H9 (cell line): ENCODE results near the gene PCSK6. TPM values are rescaled to one million over a fixed set of nuclear protein-coding genes. Genes with fewer than 3 reads are reported as not detected.

Experiments
- DNase-seq: peaks from one replicate; pipeline ENCODE4 v3.0.0-alpha.2; 2017
- H2AFZ ChIP-seq: one replicate; pipeline ENCODE4 v1.6.1; 2013; ENCODE audit warnings: mild to moderate bottlenecking, low read length, control low read depth, moderate library complexity
- H2AK5ac ChIP-seq: 2 replicates; pipeline ENCODE4 v1.6.1; 2013; ENCODE audit warnings: low read length, control low read depth, mixed read lengths; ENCODE audit not compliant: insufficient read length
- H2BK120ac ChIP-seq: one replicate; pipeline ENCODE4 v1.6.1; 2013; ENCODE audit warnings: low read depth, mild to moderate bottlenecking, low read length, control low read depth, inconsistent platforms; ENCODE audit not compliant: poor library complexity, severe bottlenecking
- H2BK12ac ChIP-seq: 2 replicates; pipeline ENCODE4 v1.6.1; 2013; ENCODE audit warnings: low read length, control low read depth, mixed read lengths, low read depth; ENCODE audit not compliant: insufficient read length
- H2BK15ac ChIP-seq: 2 replicates; pipeline ENCODE4 v1.6.1; 2013; ENCODE audit warnings: low read depth, low read length, control low read depth
- H2BK20ac ChIP-seq: one replicate; pipeline ENCODE4 v1.6.1; 2013; ENCODE audit warnings: low read depth, mild to moderate bottlenecking, low read length, control low read depth, inconsistent platforms; ENCODE audit not compliant: poor library complexity, severe bottlenecking
- H2BK5ac ChIP-seq: 2 replicates; pipeline ENCODE4 v1.6.1; 2013; ENCODE audit warnings: low read length, control low read depth, mixed read lengths; ENCODE audit not compliant: insufficient read length
- H3K14ac ChIP-seq: 2 replicates; pipeline ENCODE4 v1.6.1; 2013; ENCODE audit warnings: low read length, control low read depth; ENCODE audit not compliant: insufficient read depth
- H3K18ac ChIP-seq: 2 replicates; pipeline ENCODE4 v1.6.1; 2013; ENCODE audit warnings: low read depth, mild to moderate bottlenecking, mixed read lengths, low read length, control low read depth; ENCODE audit not compliant: insufficient read length
- H3K23ac ChIP-seq: 2 replicates; pipeline ENCODE4 v1.6.1; 2013; ENCODE audit warnings: low read length, control low read depth, mixed read lengths, low read depth; ENCODE audit not compliant: insufficient read length
- H3K23me2 ChIP-seq: 2 replicates; pipeline ENCODE4 v1.6.1; 2013; ENCODE audit warnings: low read depth, mild to moderate bottlenecking, mixed read lengths, low read length, control low read depth; ENCODE audit not compliant: insufficient read length, poor library complexity, severe bottlenecking
- H3K27ac ChIP-seq: 2 replicates; pipeline ENCODE4 v1.5.1; 2013; ENCODE audit warnings: low read length, control low read depth, mixed read lengths, low read depth; ENCODE audit not compliant: insufficient read length
- H3K27me3 ChIP-seq: 2 replicates; pipeline ENCODE4 v1.6.1; 2013; ENCODE audit warnings: low read length, control low read depth, inconsistent platforms; ENCODE audit not compliant: insufficient read depth
- H3K4ac ChIP-seq: 2 replicates; pipeline ENCODE4 v1.6.1; 2013; ENCODE audit warnings: low read depth, mild to moderate bottlenecking, control low read depth, inconsistent platforms, low read length, moderate library complexity
- H3K4me1 ChIP-seq: 2 replicates; pipeline ENCODE4 v1.6.1; 2013; ENCODE audit warnings: low read length, control low read depth, inconsistent platforms; ENCODE audit not compliant: insufficient read depth
- H3K4me2 ChIP-seq: 2 replicates; pipeline ENCODE4 v1.6.1; 2013; ENCODE audit warnings: low read length, control low read depth, mixed read lengths; ENCODE audit not compliant: insufficient read length, insufficient read depth
- H3K56ac ChIP-seq: 2 replicates; pipeline ENCODE4 v1.6.1; 2013; ENCODE audit warnings: low read depth, mild to moderate bottlenecking, mixed read lengths, low read length, control low read depth; ENCODE audit not compliant: insufficient read length
- H3K79me1 ChIP-seq: 2 replicates; pipeline ENCODE4 v1.6.1; 2013; ENCODE audit warnings: low read depth, mild to moderate bottlenecking, moderate library complexity, low read length, control low read depth, inconsistent platforms; ENCODE audit not compliant: insufficient read depth, poor library complexity, severe bottlenecking
- H3K79me2 ChIP-seq: 2 replicates; pipeline ENCODE4 v1.6.1; 2013; ENCODE audit warnings: low read length, control low read depth, inconsistent platforms; ENCODE audit not compliant: insufficient read depth
- H3K9ac ChIP-seq: 2 replicates; pipeline ENCODE4 v1.6.1; 2013; ENCODE audit warnings: low read length, control low read depth, mixed read lengths; ENCODE audit not compliant: insufficient read length; ENCODE audit errors: extremely low read depth
- H3K9me3 ChIP-seq: one replicate; pipeline ENCODE4 v1.6.1; 2013; ENCODE audit warnings: low read depth, low read length, inconsistent platforms; ENCODE audit not compliant: control insufficient read depth
- H3T11ph ChIP-seq: one replicate; pipeline ENCODE4 v1.6.1; 2013; ENCODE audit warnings: mild to moderate bottlenecking, low read length, control low read depth, inconsistent platforms
- H4K20me1 ChIP-seq: one replicate; pipeline ENCODE4 v1.6.1; 2013; ENCODE audit not compliant: control insufficient read depth, insufficient read length, insufficient read depth
- H4K5ac ChIP-seq: 2 replicates; pipeline ENCODE4 v1.6.1; 2013; ENCODE audit warnings: low read depth, mild to moderate bottlenecking, mixed read lengths, low read length, control low read depth; ENCODE audit not compliant: insufficient read length
- H4K8ac ChIP-seq: replicated peaks from 2 replicates; pipeline ENCODE4 v1.6.1; 2013; ENCODE audit warnings: low read length, control low read depth, mixed read lengths, low read depth; ENCODE audit not compliant: insufficient read length
- H4K91ac ChIP-seq: 2 replicates; pipeline ENCODE4 v1.6.1; 2013; ENCODE audit warnings: low read depth, mild to moderate bottlenecking, moderate library complexity, mixed read lengths, low read length, control low read depth; ENCODE audit not compliant: insufficient read length
- H3K27ac Mint-ChIP-seq, 3 experiments: 2 replicates in 2 of 3; 3 replicates in 1 of 3; pipeline ENCODE4 v1.8.0; 2020 to 2021; ENCODE audit warnings: mixed read lengths in 3 of 3, mild to moderate bottlenecking in 1 of 3, moderate library complexity in 1 of 3
- H3K27me3 Mint-ChIP-seq: 2 replicates; pipeline ENCODE4 v1.8.0; 2021; ENCODE audit warnings: low read depth, mild to moderate bottlenecking, moderate library complexity, mixed read lengths
- H3K36me3 Mint-ChIP-seq, 3 experiments: 2 replicates in 2 of 3; 3 replicates in 1 of 3; pipeline ENCODE4 v1.8.0; 2020 to 2021; ENCODE audit warnings: low read depth in 3 of 3, mixed read lengths in 3 of 3; ENCODE audit not compliant: insufficient read depth in 1 of 3
- H3K4me1 Mint-ChIP-seq, 2 experiments: 2 replicates each; pipeline ENCODE4 v1.8.0; 2020; ENCODE audit warnings: mixed read lengths in 2 of 2
- H3K4me3 Mint-ChIP-seq, 2 experiments: 2 replicates in 1 of 2; 3 replicates in 1 of 2; pipeline ENCODE4 v1.8.0; 2020 to 2021; ENCODE audit warnings: mild to moderate bottlenecking in 2 of 2, mixed read lengths in 2 of 2, moderate library complexity in 1 of 2
- H3K9me3 Mint-ChIP-seq, 2 experiments: 2 replicates in 1 of 2; 3 replicates in 1 of 2; pipeline ENCODE4 v1.8.0; 2020; ENCODE audit warnings: mild to moderate bottlenecking in 2 of 2, mixed read lengths in 2 of 2, moderate library complexity in 1 of 2
- CTCF ChIP-seq: fragments of 200-600 bp; sonication (generic); conservative IDR thresholded peaks from 3 replicates; pipeline ENCODE4 v1.8.0; 2021; ENCODE audit warnings: antibody characterized with exemption, mild to moderate bottlenecking
- WGBS: extraction: QIAGEN DNeasy Blood & Tissue Kit; methylation state at CpG from one replicate; pipeline ENCODE4 v1.1.7; 2013; ENCODE audit warnings: missing lambda C conversion rate, low lambda C conversion rate, mixed read lengths; ENCODE audit not compliant: insufficient read length; ENCODE audit errors: extremely low coverage; 5-methylcytosine and 5-hydroxymethylcytosine counted together
- total RNA-seq: library from RNA; stranded (reverse); gene quantifications from 2 replicates; pipeline ENCODE4 v1.2.1, GENCODE V29; 2021

Gene PCSK6
- total RNA-seq, 1 experiment from 2014 or later: 4.0 TPM

GRCh38 chr15:101258238-101259144, 231.0 kb downstream of the PCSK6 start:
- Histone ChIP-seq H2AFZ (no peak overlapping the region), H4K8ac (peak overlapping the region; percentile 64), H3K27me3 (no peaks in the 10 kb centered on the region), H3K79me1 (no peaks in the 10 kb centered on the region), H3K18ac (no peak overlapping the region), H3K56ac (no peak overlapping the region), H4K91ac (peak overlapping the region; percentile 76), H2BK5ac (no peak overlapping the region), H2BK120ac (no peak overlapping the region), H3K27ac (no peak overlapping the region), H3K14ac (no peak overlapping the region; the same call in 1 of the 2 replicates), H2BK15ac (no peak overlapping the region), H4K5ac (no peak overlapping the region), H3T11ph (no peak overlapping the region), H3K23ac (no peak overlapping the region), H3K79me2 (no peaks in the 10 kb centered on the region), H3K4ac (no peak overlapping the region), H3K23me2 (no peaks in the 10 kb centered on the region), H2BK20ac (no peak overlapping the region), H2AK5ac (no peak overlapping the region), H3K9me3 (no peaks in the 10 kb centered on the region), H3K4me2 (no peak overlapping the region), H4K20me1 (no peaks in the 10 kb centered on the region), H3K4me1 (peaks cover 7% of the 10 kb centered on the region; the same call in 1 of the 2 replicates), H3K9ac (no peak overlapping the region), H2BK12ac (no peak overlapping the region)
- DNase-seq: no peak
- Mint-ChIP-seq H3K4me3 (peak overlapping the region in 1 of 2 experiments; percentile 2; a peak in 1 of 5 replicates), H3K9me3 (no peaks in the 10 kb centered on the region), H3K36me3 (no peaks in the 10 kb centered on the region; a peak in 1 of 7 replicates), H3K27me3 (no peaks in the 10 kb centered on the region; the same call in 1 of the 2 replicates), H3K27ac (no peak overlapping the region; a peak in 1 of 7 replicates), H3K4me1 (peaks cover 23 to 34% of the 10 kb centered on the region in 2 experiments)
- WGBS: no CpG with 5 or more reads among the region's 11 CpGs
- TF ChIP-seq CTCF: peak; percentile 97
